CD14-positive monocyte (primary cell): ENCODE measurements around the gene CNTNAP5. TPM values are rescaled to one million over a fixed set of nuclear protein-coding genes. Genes with fewer than 3 reads are reported as not detected.

ENCODE experiments used
- DNase-seq, 3 donors: peaks; one replicate each; pipeline ENCODE4 v3.0.0-alpha.2; 2011 to 2022
- H2AFZ ChIP-seq: 2 replicates; pipeline ENCODE4 v1.6.0; 2012; ENCODE audit warnings: mild to moderate bottlenecking, low read depth, low read length, inconsistent platforms; ENCODE audit not compliant: insufficient read depth, poor library complexity, severe bottlenecking
- H3K27ac ChIP-seq, 2 donors: 1 replicate in 1 of 2; 2 replicates in 1 of 2; pipeline ENCODE4 v1.5.1; 2012 to 2013; ENCODE audit warnings: low read length in 2 of 2, control low read depth in 1 of 2, inconsistent platforms in 1 of 2, low read depth in 1 of 2, mild to moderate bottlenecking in 1 of 2
- H3K27me3 ChIP-seq, 2 donors: one replicate each; pipeline versions ENCODE4 v1.6.0 to v1.6.1; 2011 to 2013; ENCODE audit warnings: low read length in 2 of 2; ENCODE audit not compliant: control insufficient read depth in 2 of 2, insufficient read depth in 2 of 2
- H3K36me3 ChIP-seq, 2 donors: replicated peaks in 1 of 2; 1 replicate in 1 of 2; 2 replicates in 1 of 2; pipeline versions ENCODE4 v1.5.1 to v1.6.1; 2012 to 2013; ENCODE audit warnings: low read length in 2 of 2, control low read depth in 1 of 2, inconsistent platforms in 1 of 2, mild to moderate bottlenecking in 1 of 2; ENCODE audit not compliant: insufficient read depth in 2 of 2, control insufficient read depth in 1 of 2
- H3K4me1 ChIP-seq, 2 donors: 1 replicate in 1 of 2; 2 replicates in 1 of 2; pipeline versions ENCODE4 v1.5.1 to v1.6.1; 2012 to 2013; ENCODE audit warnings: low read length in 2 of 2, control low read depth in 1 of 2, inconsistent platforms in 1 of 2, mild to moderate bottlenecking in 1 of 2, moderate library complexity in 1 of 2; ENCODE audit not compliant: insufficient read depth in 2 of 2, control insufficient read depth in 1 of 2
- H3K4me2 ChIP-seq: replicated peaks from 2 replicates; pipeline ENCODE3; 2012; ENCODE audit warnings: low read length, moderate library complexity, mild to moderate bottlenecking; ENCODE audit not compliant: poor library complexity, severe bottlenecking; ENCODE audit errors: extremely low read depth
- H3K4me3 ChIP-seq, 3 experiments: fragments of 200-600 bp in 1 of 3; sonication (generic) in 1 of 3; replicated peaks in 1 of 3; 1 replicate in 2 of 3; 2 replicates in 1 of 3; pipeline ENCODE4 v1.5.1; 2011 to 2013; ENCODE audit warnings: low read length in 3 of 3, mild to moderate bottlenecking in 3 of 3, control low read depth in 2 of 3, low read depth in 2 of 3, inconsistent platforms in 1 of 3, moderate library complexity in 1 of 3
- H3K79me2 ChIP-seq: 2 replicates; pipeline ENCODE4 v1.6.0; 2012; ENCODE audit warnings: mild to moderate bottlenecking, control low read depth, inconsistent platforms, low read length, moderate library complexity; ENCODE audit not compliant: insufficient read depth
- H3K9ac ChIP-seq: 2 replicates; pipeline ENCODE4 v1.6.0; 2017; ENCODE audit warnings: low read length, mild to moderate bottlenecking; ENCODE audit not compliant: insufficient read depth, poor library complexity, severe bottlenecking
- H3K9me3 ChIP-seq, 2 donors: replicated peaks in 1 of 2; 1 replicate in 1 of 2; 2 replicates in 1 of 2; pipeline versions ENCODE4 v1.5.1 to v1.6.1; 2012 to 2013; ENCODE audit warnings: low read length in 2 of 2, control low read depth in 1 of 2; ENCODE audit not compliant: control insufficient read depth in 1 of 2, insufficient read depth in 1 of 2
- H4K20me1 ChIP-seq: 2 replicates; pipeline ENCODE4 v1.6.0; 2012; ENCODE audit warnings: mild to moderate bottlenecking, low read length, control low read depth, moderate library complexity; ENCODE audit not compliant: insufficient read depth
- H3K27ac Mint-ChIP-seq, 7 donors: one replicate each; pipeline ENCODE4 v1.8.0; 2020; ENCODE audit warnings: mild to moderate bottlenecking in 7 of 7, mixed read lengths in 7 of 7, moderate library complexity in 6 of 7, inconsistent platforms in 2 of 7
- H3K27me3 Mint-ChIP-seq, 3 donors: one replicate each; pipeline ENCODE4 v1.8.0; 2021 to 2022; ENCODE audit warnings: low read depth in 3 of 3, mild to moderate bottlenecking in 3 of 3, mixed read lengths in 3 of 3, moderate library complexity in 3 of 3, inconsistent platforms in 1 of 3
- H3K36me3 Mint-ChIP-seq, 2 donors: one replicate each; pipeline ENCODE4 v1.8.0; 2020; ENCODE audit warnings: mixed read lengths in 2 of 2, inconsistent platforms in 1 of 2, mild to moderate bottlenecking in 1 of 2
- H3K4me1 Mint-ChIP-seq: one replicate; pipeline ENCODE4 v1.8.0; 2020; ENCODE audit warnings: mild to moderate bottlenecking, mixed read lengths
- H3K4me3 Mint-ChIP-seq, 2 donors: one replicate each; pipeline ENCODE4 v1.8.0; 2020; ENCODE audit warnings: mild to moderate bottlenecking in 2 of 2, mixed read lengths in 2 of 2, moderate library complexity in 1 of 2
- H3K9me3 Mint-ChIP-seq, 7 donors: one replicate each; pipeline ENCODE4 v1.8.0; 2020 to 2022; ENCODE audit warnings: mixed read lengths in 7 of 7, mild to moderate bottlenecking in 6 of 7, moderate library complexity in 6 of 7, inconsistent platforms in 2 of 7
- WGBS: methylation state at CpG from one replicate; pipeline ENCODE4 v1.1.5; 2013; ENCODE audit warnings: missing lambda C conversion rate; ENCODE audit not compliant: insufficient coverage; 5-methylcytosine and 5-hydroxymethylcytosine counted together
- intact Hi-C, 2 donors: fragments of 100-400 bp; cut with micrococcal nuclease; formaldehyde crosslinking; loops; one replicate each; pipeline versions ENCODE4 v1.15.0 to v1.15.1; 2023
- polyA plus RNA-seq, 3 donors: library from polyadenylated mRNA; depleted of rRNA in 1 of 3; unstranded in 2 of 3; stranded (reverse) in 1 of 3; fragments of 300-500 nt in 2 of 3; fragments of >200 nt in 1 of 3; fragmentation: Illumina TruSeq in 2 of 3; gene quantifications; 1 replicate in 2 of 3; 2 replicates in 1 of 3; pipeline ENCODE4 v1.2.3, GENCODE V29; 2012 to 2021
- TF ChIP-seq, protein P1 (sequence below): fragments of 200-600 bp; IDR thresholded peaks from one replicate; pipeline ENCODE4 v1.8.0; 2022; ENCODE audit warnings: antibody characterized with exemption, mild to moderate bottlenecking

The CNTNAP5 gene
- polyA plus RNA-seq, 3 donors, result not detected

DNA sequence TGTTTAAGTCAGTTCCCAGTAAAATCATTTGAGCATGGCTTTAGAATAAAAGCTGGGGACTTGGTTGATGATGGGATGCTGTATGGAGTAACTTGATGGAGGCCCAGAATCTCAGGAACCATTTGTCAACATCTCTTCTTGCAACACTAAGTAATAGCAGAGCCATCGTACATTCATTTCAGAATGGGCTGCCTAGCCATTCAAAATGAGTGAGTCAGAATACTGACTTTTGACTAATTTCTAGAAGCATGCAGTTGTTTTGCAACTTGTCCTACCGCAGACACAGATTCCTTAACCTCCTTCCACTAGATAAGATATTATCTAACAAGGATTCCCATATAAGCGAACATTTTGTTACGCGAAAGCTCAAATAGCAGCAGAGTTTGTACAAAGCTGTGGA, 229.5 kb downstream of the CNTNAP5 start:
- Mint-ChIP-seq H3K27me3 (no peaks in the 10 kb centered on the region), H3K9me3 (peaks cover 0 to 11% (median 2%) of the 10 kb centered on the region in 7 donors), H3K36me3 (no peaks in the 10 kb centered on the region), H3K27ac (no peak overlapping the region), H3K4me1 (no peaks in the 10 kb centered on the region), H3K4me3 (no peak overlapping the region)
- H3K27me3 ChIP-seq, result no peaks in the 10 kb centered on the region
- DNase-seq, result no peak
- H3K4me1 ChIP-seq, result no peaks in the 10 kb centered on the region
- TF ChIP-seq, protein P1, sequence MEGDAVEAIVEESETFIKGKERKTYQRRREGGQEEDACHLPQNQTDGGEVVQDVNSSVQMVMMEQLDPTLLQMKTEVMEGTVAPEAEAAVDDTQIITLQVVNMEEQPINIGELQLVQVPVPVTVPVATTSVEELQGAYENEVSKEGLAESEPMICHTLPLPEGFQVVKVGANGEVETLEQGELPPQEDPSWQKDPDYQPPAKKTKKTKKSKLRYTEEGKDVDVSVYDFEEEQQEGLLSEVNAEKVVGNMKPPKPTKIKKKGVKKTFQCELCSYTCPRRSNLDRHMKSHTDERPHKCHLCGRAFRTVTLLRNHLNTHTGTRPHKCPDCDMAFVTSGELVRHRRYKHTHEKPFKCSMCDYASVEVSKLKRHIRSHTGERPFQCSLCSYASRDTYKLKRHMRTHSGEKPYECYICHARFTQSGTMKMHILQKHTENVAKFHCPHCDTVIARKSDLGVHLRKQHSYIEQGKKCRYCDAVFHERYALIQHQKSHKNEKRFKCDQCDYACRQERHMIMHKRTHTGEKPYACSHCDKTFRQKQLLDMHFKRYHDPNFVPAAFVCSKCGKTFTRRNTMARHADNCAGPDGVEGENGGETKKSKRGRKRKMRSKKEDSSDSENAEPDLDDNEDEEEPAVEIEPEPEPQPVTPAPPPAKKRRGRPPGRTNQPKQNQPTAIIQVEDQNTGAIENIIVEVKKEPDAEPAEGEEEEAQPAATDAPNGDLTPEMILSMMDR, result no peak
- H3K9me3 ChIP-seq, result peaks cover 0 to 4% of the 10 kb centered on the region in 2 donors
- 100% methylated on average over 1 of the region's 5 CpGs for WGBS
- H3K27ac ChIP-seq, result no peak overlapping the region
- intact Hi-C loops, result no loop called here
- H4K20me1 ChIP-seq, result no peaks in the 10 kb centered on the region
- no peaks in the 10 kb centered on the region for H3K79me2 ChIP-seq
- no peak overlapping the region for H3K4me2 ChIP-seq
- H3K9ac ChIP-seq, result no peak overlapping the region
- no peak overlapping the region for H3K4me3 ChIP-seq
- no peaks in the 10 kb centered on the region for H3K36me3 ChIP-seq
- H2AFZ ChIP-seq, result no peak overlapping the region

DNA sequence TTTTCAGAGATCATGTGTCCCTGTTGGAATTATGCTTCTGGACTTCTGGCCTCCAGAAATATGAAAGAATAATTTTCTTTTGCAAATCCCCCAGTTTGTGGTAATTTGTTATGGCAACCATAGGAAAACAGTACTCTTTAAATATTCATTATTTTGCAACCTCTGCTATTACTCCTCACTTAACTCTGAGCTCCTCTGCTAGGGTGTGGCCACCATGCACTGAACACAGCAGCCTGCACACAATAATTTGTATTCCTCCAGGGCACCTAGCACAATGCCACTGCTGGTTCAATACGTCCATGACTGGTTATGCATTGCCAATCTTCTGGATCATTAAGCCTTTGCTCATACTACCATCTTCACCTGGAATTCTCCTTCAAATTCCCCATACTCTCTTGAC, 232.0 kb downstream of the CNTNAP5 start:
- H3K27ac ChIP-seq, result no peak overlapping the region
- no peaks in the 10 kb centered on the region for H3K27me3 ChIP-seq
- TF ChIP-seq, protein P1, result no peak
- WGBS, result 75% methylated on average over 1 of the region's 1 CpG
- H4K20me1 ChIP-seq, result no peaks in the 10 kb centered on the region
- no peak overlapping the region for H2AFZ ChIP-seq
- no peaks in the 10 kb centered on the region for H3K79me2 ChIP-seq
- H3K9ac ChIP-seq, result no peak overlapping the region
- Mint-ChIP-seq H3K4me1 (no peaks in the 10 kb centered on the region), H3K4me3 (no peak overlapping the region), H3K9me3 (peaks cover 0 to 13% (median 2%) of the 10 kb centered on the region in 7 donors), H3K27ac (no peak overlapping the region), H3K27me3 (no peaks in the 10 kb centered on the region), H3K36me3 (no peaks in the 10 kb centered on the region)
- intact Hi-C loops, result no loop called here
- no peak overlapping the region for H3K4me3 ChIP-seq
- no peaks in the 10 kb centered on the region for H3K36me3 ChIP-seq
- H3K4me1 ChIP-seq, result no peaks in the 10 kb centered on the region
- H3K9me3 ChIP-seq, result peaks cover 0 to 4% of the 10 kb centered on the region in 2 donors
- no peak overlapping the region for H3K4me2 ChIP-seq
- no peak for DNase-seq
